WTC11 (cell line): ENCODE measurements around the gene STRIT1.

Experiments used
- JUN ChIP-seq: sonication (generic); formaldehyde crosslinking; IDR thresholded peaks from 2 replicates; pipeline ENCODE4 v1.8.0; 2023; ENCODE audit warnings: mild to moderate bottlenecking, missing genetic modification reagents
- TF ChIP-seq, protein P1 (sequence below): fragments of 200-600 bp; IDR thresholded peaks from 2 replicates; pipeline ENCODE4 v1.8.0; 2022; ENCODE audit warnings: antibody characterized with exemption
- TF ChIP-seq, protein P2 (sequence below): sonication (generic); formaldehyde crosslinking; IDR thresholded peaks from 2 replicates; pipeline ENCODE4 v1.8.1; 2022; ENCODE audit warnings: mild to moderate bottlenecking, moderate library complexity, missing genetic modification reagents

DNA sequence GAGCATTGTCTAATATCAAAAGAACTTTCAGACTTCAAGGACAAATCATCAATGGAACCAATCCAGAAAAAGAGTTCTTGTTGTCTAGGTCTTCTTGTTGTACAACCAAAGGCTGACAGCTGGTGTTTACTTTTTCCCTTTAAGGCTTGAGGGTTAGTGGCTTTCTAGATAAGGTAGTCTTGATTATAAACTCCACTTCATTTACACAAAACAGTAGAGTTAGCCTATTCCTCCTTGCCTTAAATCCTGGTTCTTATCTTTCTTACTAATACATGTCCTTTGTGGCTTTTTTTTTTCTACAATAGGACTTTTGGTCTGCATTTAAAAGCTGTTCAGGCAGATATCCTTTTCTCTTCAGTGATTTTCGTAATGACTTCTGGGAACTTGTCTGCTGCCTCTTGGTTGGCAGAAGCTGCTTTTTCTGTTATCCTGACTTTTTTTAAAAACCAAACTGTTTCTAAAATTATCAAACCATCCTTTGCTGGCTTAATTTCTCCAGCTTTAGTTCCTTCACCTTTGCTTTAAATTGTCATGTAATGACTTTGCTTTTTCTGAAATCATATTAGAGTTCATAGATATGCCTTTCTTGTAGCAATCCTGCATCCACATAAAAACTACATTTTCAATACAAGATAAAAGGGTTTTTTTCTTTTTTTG lies 44.8 kb downstream of the STRIT1 start:
- TF ChIP-seq, protein P1, sequence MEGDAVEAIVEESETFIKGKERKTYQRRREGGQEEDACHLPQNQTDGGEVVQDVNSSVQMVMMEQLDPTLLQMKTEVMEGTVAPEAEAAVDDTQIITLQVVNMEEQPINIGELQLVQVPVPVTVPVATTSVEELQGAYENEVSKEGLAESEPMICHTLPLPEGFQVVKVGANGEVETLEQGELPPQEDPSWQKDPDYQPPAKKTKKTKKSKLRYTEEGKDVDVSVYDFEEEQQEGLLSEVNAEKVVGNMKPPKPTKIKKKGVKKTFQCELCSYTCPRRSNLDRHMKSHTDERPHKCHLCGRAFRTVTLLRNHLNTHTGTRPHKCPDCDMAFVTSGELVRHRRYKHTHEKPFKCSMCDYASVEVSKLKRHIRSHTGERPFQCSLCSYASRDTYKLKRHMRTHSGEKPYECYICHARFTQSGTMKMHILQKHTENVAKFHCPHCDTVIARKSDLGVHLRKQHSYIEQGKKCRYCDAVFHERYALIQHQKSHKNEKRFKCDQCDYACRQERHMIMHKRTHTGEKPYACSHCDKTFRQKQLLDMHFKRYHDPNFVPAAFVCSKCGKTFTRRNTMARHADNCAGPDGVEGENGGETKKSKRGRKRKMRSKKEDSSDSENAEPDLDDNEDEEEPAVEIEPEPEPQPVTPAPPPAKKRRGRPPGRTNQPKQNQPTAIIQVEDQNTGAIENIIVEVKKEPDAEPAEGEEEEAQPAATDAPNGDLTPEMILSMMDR = no peak
- no peak for TF ChIP-seq JUN (CRISPR knock-in tag)
- TF ChIP-seq, protein P2, sequence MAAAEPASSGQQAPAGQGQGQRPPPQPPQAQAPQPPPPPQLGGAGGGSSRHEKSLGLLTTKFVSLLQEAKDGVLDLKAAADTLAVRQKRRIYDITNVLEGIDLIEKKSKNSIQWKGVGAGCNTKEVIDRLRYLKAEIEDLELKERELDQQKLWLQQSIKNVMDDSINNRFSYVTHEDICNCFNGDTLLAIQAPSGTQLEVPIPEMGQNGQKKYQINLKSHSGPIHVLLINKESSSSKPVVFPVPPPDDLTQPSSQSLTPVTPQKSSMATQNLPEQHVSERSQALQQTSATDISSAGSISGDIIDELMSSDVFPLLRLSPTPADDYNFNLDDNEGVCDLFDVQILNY (CRISPR knock-in tag) = no peak
